ENCODE results near the gene TMEM30A.

TMEM30A gene

GRCh38 chr6:75283907-75284631, 523 bp downstream of the TMEM30A start (continued):
- TF ChIP-seq ZNF239 (tag by site-specific recombination; IDR thresholded peaks at IDR 0.05) (no peak), INSM2 (tag by site-specific recombination; IDR thresholded peaks at IDR 0.05) (no peak), ZNF521 (tag by site-specific recombination; IDR thresholded peaks at IDR 0.05) (no peak), ZNF785 (tag by site-specific recombination; IDR thresholded peaks at IDR 0.05) (no peak; the same call in 1 of the 2 replicates), ZNF548 (tag by site-specific recombination; IDR thresholded peaks at IDR 0.05) (no peak), PATZ1 (tag by site-specific recombination; IDR thresholded peaks at IDR 0.05) (no peak), ZNF561 (tag by site-specific recombination; IDR thresholded peaks at IDR 0.05; ENCODE audit: borderline replicate concordance) (peak; percentile 60; the same call in 1 of the 2 replicates), ZSCAN23 (tag by site-specific recombination; IDR thresholded peaks at IDR 0.05) (no peak), ZNF670 (tag by site-specific recombination; IDR thresholded peaks at IDR 0.05; ENCODE audit: low read depth) (no peak), ZNF555 (tag by site-specific recombination; conservative IDR thresholded peaks at IDR 0.05) (no peak), ZNF48 (tag by site-specific recombination; IDR thresholded peaks at IDR 0.05) (no peak), ZNF792 (tag by site-specific recombination; IDR thresholded peaks at IDR 0.05) (peak; percentile 42; the same call in 1 of the 2 replicates), ZNF423 (tag by site-specific recombination; IDR thresholded peaks at IDR 0.05) (peak; percentile 67; the same call in 1 of the 2 replicates), BCL11A (tag by site-specific recombination; IDR thresholded peaks at IDR 0.05; ENCODE audit: low read depth) (no peak), ZNF530 (tag by site-specific recombination; IDR thresholded peaks at IDR 0.05; ENCODE audit: low read depth) (no peak), ZNF223 (tag by site-specific recombination; IDR thresholded peaks at IDR 0.05) (no peak), ZNF404 (tag by site-specific recombination; IDR thresholded peaks at IDR 0.05) (no peak), KLF1 (tag by site-specific recombination; IDR thresholded peaks at IDR 0.05) (no peak), ZSCAN4 (tag by site-specific recombination; IDR thresholded peaks at IDR 0.05) (0 out of 2 replicates have a peak, but pooled peaks have one; percentile 24), ZNF169 (tag by site-specific recombination; IDR thresholded peaks at IDR 0.05) (no peak), ZNF37A (tag by site-specific recombination; IDR thresholded peaks at IDR 0.05) (no peak), ZNF473 (tag by site-specific recombination; IDR thresholded peaks at IDR 0.05) (no peak), TRIM28 (IDR thresholded peaks at IDR 0.05; ENCODE audit: borderline replicate concordance, low read length) (no peak), ZNF23 (tag by site-specific recombination; IDR thresholded peaks at IDR 0.05; ENCODE audit: borderline replicate concordance) (no peak), ZIC2 (tag by site-specific recombination; IDR thresholded peaks at IDR 0.05) (no peak), SCRT1 (tag by site-specific recombination; IDR thresholded peaks at IDR 0.05; ENCODE audit: borderline replicate concordance) (no peak), ZNF19 (tag by site-specific recombination; IDR thresholded peaks at IDR 0.05; ENCODE audit: low read depth) (no peak)
- TF ChIP-seq, protein P1, sequence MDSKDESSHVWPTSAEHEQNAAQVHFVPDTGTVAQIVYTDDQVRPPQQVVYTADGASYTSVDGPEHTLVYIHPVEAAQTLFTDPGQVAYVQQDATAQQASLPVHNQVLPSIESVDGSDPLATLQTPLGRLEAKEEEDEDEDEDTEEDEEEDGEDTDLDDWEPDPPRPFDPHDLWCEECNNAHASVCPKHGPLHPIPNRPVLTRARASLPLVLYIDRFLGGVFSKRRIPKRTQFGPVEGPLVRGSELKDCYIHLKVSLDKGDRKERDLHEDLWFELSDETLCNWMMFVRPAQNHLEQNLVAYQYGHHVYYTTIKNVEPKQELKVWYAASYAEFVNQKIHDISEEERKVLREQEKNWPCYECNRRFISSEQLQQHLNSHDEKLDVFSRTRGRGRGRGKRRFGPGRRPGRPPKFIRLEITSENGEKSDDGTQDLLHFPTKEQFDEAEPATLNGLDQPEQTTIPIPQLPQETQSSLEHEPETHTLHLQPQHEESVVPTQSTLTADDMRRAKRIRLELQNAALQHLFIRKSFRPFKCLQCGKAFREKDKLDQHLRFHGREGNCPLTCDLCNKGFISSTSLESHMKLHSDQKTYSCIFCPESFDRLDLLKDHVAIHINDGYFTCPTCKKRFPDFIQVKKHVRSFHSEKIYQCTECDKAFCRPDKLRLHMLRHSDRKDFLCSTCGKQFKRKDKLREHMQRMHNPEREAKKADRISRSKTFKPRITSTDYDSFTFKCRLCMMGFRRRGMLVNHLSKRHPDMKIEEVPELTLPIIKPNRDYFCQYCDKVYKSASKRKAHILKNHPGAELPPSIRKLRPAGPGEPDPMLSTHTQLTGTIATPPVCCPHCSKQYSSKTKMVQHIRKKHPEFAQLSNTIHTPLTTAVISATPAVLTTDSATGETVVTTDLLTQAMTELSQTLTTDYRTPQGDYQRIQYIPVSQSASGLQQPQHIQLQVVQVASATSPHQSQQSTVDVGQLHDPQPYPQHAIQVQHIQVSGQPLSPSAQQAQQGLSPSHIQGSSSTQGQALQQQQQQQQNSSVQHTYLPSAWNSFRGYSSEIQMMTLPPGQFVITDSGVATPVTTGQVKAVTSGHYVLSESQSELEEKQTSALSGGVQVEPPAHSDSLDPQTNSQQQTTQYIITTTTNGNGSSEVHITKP (tag by site-specific recombination; IDR thresholded peaks at IDR 0.05), result no peak
- TF ChIP-seq, protein P2, sequence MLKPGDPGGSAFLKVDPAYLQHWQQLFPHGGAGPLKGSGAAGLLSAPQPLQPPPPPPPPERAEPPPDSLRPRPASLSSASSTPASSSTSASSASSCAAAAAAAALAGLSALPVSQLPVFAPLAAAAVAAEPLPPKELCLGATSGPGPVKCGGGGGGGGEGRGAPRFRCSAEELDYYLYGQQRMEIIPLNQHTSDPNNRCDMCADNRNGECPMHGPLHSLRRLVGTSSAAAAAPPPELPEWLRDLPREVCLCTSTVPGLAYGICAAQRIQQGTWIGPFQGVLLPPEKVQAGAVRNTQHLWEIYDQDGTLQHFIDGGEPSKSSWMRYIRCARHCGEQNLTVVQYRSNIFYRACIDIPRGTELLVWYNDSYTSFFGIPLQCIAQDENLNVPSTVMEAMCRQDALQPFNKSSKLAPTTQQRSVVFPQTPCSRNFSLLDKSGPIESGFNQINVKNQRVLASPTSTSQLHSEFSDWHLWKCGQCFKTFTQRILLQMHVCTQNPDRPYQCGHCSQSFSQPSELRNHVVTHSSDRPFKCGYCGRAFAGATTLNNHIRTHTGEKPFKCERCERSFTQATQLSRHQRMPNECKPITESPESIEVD (tag by site-specific recombination; IDR thresholded peaks at IDR 0.05), result no peak

Data from HEK293 (cell line).